Posterior cingulate gyrus (tissue), 11 donors: ENCODE results near the gene ATP1B2.
A peak's percentile ranks its signal among the peaks of the same experiment; 100 is the strongest.
"Not testable (repeated sequence)": the region's sequence is repeated elsewhere in the genome, so short reads cannot be mapped to it uniquely, and the experiment has no call there.

Source experiments
- DNase-seq, 10 donors: peaks; one replicate each; pipeline versions ENCODE4 v3.0.0 to v3.0.0-alpha.2; 2020 to 2021; ENCODE audit warnings: mixed read lengths in 3 of 10
- intact Hi-C: fragments of 100-400 bp; cut with DNase I; formaldehyde crosslinking; loops from one replicate; pipeline ENCODE4 v1.15.1; 2023

The ATP1B2 gene

GRCh38 chr17:7650509-7651096, at the start of gene ATP1B2:
Gene ATP1B2, plus strand, starts transcription at chr17:7650926. Its CDS starts 593 bp downstream, at chr17:7651519.
- intact Hi-C loops, result no loop called here
- peak; percentile 42 to 96 (median 74) for DNase-seq

GRCh38 chr17:7606280-7606679, 44.4 kb upstream of the ATP1B2 start:
- no peak for DNase-seq
- intact Hi-C loops, result no loop called here

- intact Hi-C loops, result no loop called here
- DNase-seq, result peak in 1 of 10 donors; percentile 62
These were observed 40.1 kb upstream of the ATP1B2 start for GRCh38 chr17:7610641-7611040.

GRCh38 chr17:7611635-7612293, 39.0 kb upstream of the ATP1B2 start:
- intact Hi-C loops, result no loop called here
- DNase-seq, result no peak

GRCh38 chr17:7612294-7612640, 38.5 kb upstream of the ATP1B2 start:
- intact Hi-C loops, result no loop called here
- no peak for DNase-seq

GRCh38 chr17:7613769-7614424, 36.8 kb upstream of the ATP1B2 start:
- intact Hi-C loops, result loop anchor here (2.0 kb wide), 1 partner anchor 73 kb away; the partner anchor contains the start of gene TP53
- no peak for DNase-seq

- DNase-seq, result peak; percentile 99 to 100 (median 100)
These were observed 36.1 kb upstream of the ATP1B2 start, which contains the start of gene FXR2 for GRCh38 chr17:7614425-7615264. Gene FXR2, minus strand, starts transcription at chr17:7614897. Its CDS starts 365 bp downstream, at chr17:7614532.

GRCh38 chr17:7615265-7615747, 35.4 kb upstream of the ATP1B2 start:
- no peak for DNase-seq
- intact Hi-C loops, result loop anchor here (2.0 kb wide), 1 partner anchor 71 kb away; the partner anchor contains the start of gene TP53

More at GRCh38 chr17:7614425-7615264, 36.1 kb upstream of the ATP1B2 start, which contains the start of gene FXR2:
- intact Hi-C loops, result loop anchor here (2.0 kb wide), 1 partner anchor 72 kb away; the partner anchor contains the start of gene TP53

- DNase-seq, result no peak
- intact Hi-C loops, result no loop called here
These were observed 32.1 kb upstream of the ATP1B2 start for GRCh38 chr17:7618608-7619007.

GRCh38 chr17:7620835-7621234, 29.9 kb upstream of the ATP1B2 start:
- intact Hi-C loops, result no loop called here
- DNase-seq, result peak in 1 of 10 donors; percentile 49

GRCh38 chr17:7623661-7624060, 27.1 kb upstream of the ATP1B2 start:
- peak in 2 of 10 donors; percentile 12 to 34 for DNase-seq
- intact Hi-C loops, result no loop called here

- intact Hi-C loops, result not testable (repeated sequence)
- DNase-seq, result peak in 1 of 10 donors; percentile 22
These were observed 25.0 kb upstream of the ATP1B2 start for GRCh38 chr17:7625749-7626148.

- peak in 2 of 10 donors; percentile 52 to 76 for DNase-seq
- intact Hi-C loops, result no loop called here
These were observed 24.4 kb upstream of the ATP1B2 start for GRCh38 chr17:7626307-7626706.

GRCh38 chr17:7626956-7627249, 23.8 kb upstream of the ATP1B2 start:
- intact Hi-C loops, result no loop called here
- peak in 1 of 10 donors; percentile 30 for DNase-seq

- intact Hi-C loops, result no loop called here
- peak; percentile 91 to 99 (median 94) for DNase-seq
These were observed 23.2 kb upstream of the ATP1B2 start, which contains the start of gene SAT2 for GRCh38 chr17:7627250-7628121. Gene SAT2, minus strand, starts transcription at chr17:7627821. Its CDS starts 186 bp downstream, at chr17:7627635.

- peak in 2 of 10 donors; percentile 49 to 71 for DNase-seq
- intact Hi-C loops, result no loop called here
These were observed 20.7 kb upstream of the ATP1B2 start, which contains the start of gene SHBG for GRCh38 chr17:7629939-7630571. Gene SHBG, plus strand, starts transcription at chr17:7630135. Its CDS starts 38 bp downstream, at chr17:7630173.

GRCh38 chr17:7631398-7632380, 19.0 kb upstream of the ATP1B2 start:
- DNase-seq, result peak in 2 of 10 donors; percentile 19 to 55
- intact Hi-C loops, result no loop called here
